Measurements from ENCODE around the gene BRPF3.

The BRPF3 gene

GRCh38 chr6:36223706-36224105 lies 27.2 kb downstream of the BRPF3 start:
- TF ChIP-seq ZNF239 (tag by site-specific recombination; IDR thresholded peaks at IDR 0.05) = no peak
- no peak overlapping the region for H3K4me3 ChIP-seq (ENCODE audit: low read depth, low read length)
- H3K36me3 ChIP-seq (ENCODE audit: control insufficient read depth in 2 of 2, insufficient read depth in 1 of 2, low read length in 2 of 2) = peaks cover 23 to 77% of the 10 kb centered on the region in 2 experiments
- H3K27ac ChIP-seq (ENCODE audit: extremely low read depth, low read depth, low read length) = no peak overlapping the region
- H3K9me3 ChIP-seq (ENCODE audit: control insufficient read depth, insufficient read depth, low read depth, low read length) = no peaks in the 10 kb centered on the region
- CTCF ChIA-PET = no interaction called here
- POLR2A ChIA-PET = no interaction called here
- H3K4me1 ChIP-seq (ENCODE audit: control insufficient read depth, insufficient read depth, low read length) = peaks cover 33% of the 10 kb centered on the region

- Histone ChIP-seq H3K27ac (ENCODE audit: extremely low read depth, low read depth, low read length) (no peak overlapping the region), H3K4me3 (ENCODE audit: low read depth, low read length) (no peak overlapping the region), H3K4me1 (ENCODE audit: control insufficient read depth, insufficient read depth, low read length) (peaks cover 33% of the 10 kb centered on the region), H3K36me3 (ENCODE audit: control insufficient read depth in 2 of 2, insufficient read depth in 1 of 2, low read length in 2 of 2) (peaks cover 17 to 77% of the 10 kb centered on the region in 2 experiments), H3K9me3 (ENCODE audit: control insufficient read depth, insufficient read depth, low read depth, low read length) (no peaks in the 10 kb centered on the region)
- POLR2A ChIA-PET = no interaction called here
- CTCF ChIA-PET = interaction anchor here (0.6 to 1.4 kb wide), 3 partner anchors 12 to 78 kb away, joined by 4 read pairs; no protein-coding TSS in a partner anchor
- TF ChIP-seq ZNF416 (tag by site-specific recombination; IDR thresholded peaks at IDR 0.05) = no peak
- TF ChIP-seq IKZF3 (tag by site-specific recombination; IDR thresholded peaks at IDR 0.05) = 0 out of 2 replicates have a peak, but pooled peaks have one; percentile 14
- TF ChIP-seq ZNF76 (tag by site-specific recombination; IDR thresholded peaks at IDR 0.05; ENCODE audit: borderline replicate concordance, low read depth) = no peak
- peak; percentile 58 for TF ChIP-seq GLIS1 (tag by site-specific recombination; IDR thresholded peaks at IDR 0.05)
- TF ChIP-seq HIC1 (tag by site-specific recombination; IDR thresholded peaks at IDR 0.05) = peak; percentile 46; the same call in 1 of the 2 replicates
- no peak for TF ChIP-seq ZNF518A (tag by site-specific recombination; conservative IDR thresholded peaks at IDR 0.05; ENCODE audit: low read depth)
- TF ChIP-seq ZNF398 (tag by site-specific recombination; IDR thresholded peaks at IDR 0.05) = peak; percentile 49; the same call in 1 of the 2 replicates
- peak; percentile 63 for TF ChIP-seq ZIC2 (tag by site-specific recombination; IDR thresholded peaks at IDR 0.05)
- TF ChIP-seq KLF17 (tag by site-specific recombination; IDR thresholded peaks at IDR 0.05) = 0 out of 2 replicates have a peak, but pooled peaks have one; percentile 39
- TF ChIP-seq PATZ1 (tag by site-specific recombination; IDR thresholded peaks at IDR 0.05) = peak; percentile 50; the same call in 1 of the 2 replicates
- TF ChIP-seq FEZF1 (tag by site-specific recombination; IDR thresholded peaks at IDR 0.05) = no peak
- TF ChIP-seq ZFHX2 (tag by site-specific recombination; conservative IDR thresholded peaks at IDR 0.05) = 0 out of 2 replicates have a peak, but pooled peaks have one; percentile 18
- TF ChIP-seq WT1 (tag by site-specific recombination; IDR thresholded peaks at IDR 0.05) = no peak
- TF ChIP-seq ZNF23 (tag by site-specific recombination; IDR thresholded peaks at IDR 0.05; ENCODE audit: borderline replicate concordance) = no peak
- TF ChIP-seq ZNF366 (tag by site-specific recombination; conservative IDR thresholded peaks at IDR 0.05) = 0 out of 2 replicates have a peak, but pooled peaks have one; percentile 22
- 0 out of 2 replicates have a peak, but pooled peaks have one; percentile 15 for TF ChIP-seq ZSCAN30 (tag by site-specific recombination; IDR thresholded peaks at IDR 0.05)
- TF ChIP-seq ZNF423 (tag by site-specific recombination; IDR thresholded peaks at IDR 0.05) = peak; percentile 65
These were observed 28.4 kb downstream of the BRPF3 start for GRCh38 chr6:36224918-36225461.

All from HEK293 (cell line).